ENCODE results near the gene SFMBT2.
A peak's percentile ranks its signal among the peaks of the same experiment; 100 is the strongest.

SFMBT2 gene

GRCh38 chr10:7441403-7442147 lies 30.7 kb upstream of the SFMBT2 start:
- Histone ChIP-seq H3K27me3 (ENCODE audit: control insufficient read depth in 5 of 5, insufficient read depth in 4 of 5, low read length in 5 of 5) (peaks cover 2 to 30% (median 9%) of the 10 kb centered on the region in 5 donors), H3K9ac (ENCODE audit: low read length in 5 of 5) (no peak overlapping the region), H3K36me3 (ENCODE audit: control insufficient read depth in 5 of 5, insufficient read depth in 5 of 5, low read length in 5 of 5) (no peaks in the 10 kb centered on the region), H3K9me3 (ENCODE audit: control insufficient read depth in 5 of 5, low read length in 5 of 5) (no peaks in the 10 kb centered on the region), H3K4me3 (ENCODE audit: low read depth in 1 of 5, low read length in 5 of 5) (no peak overlapping the region), H3K4me1 (ENCODE audit: control insufficient read depth in 5 of 5, insufficient read depth in 5 of 5, low read length in 5 of 5) (peaks cover 3 to 24% (median 4%) of the 10 kb centered on the region in 5 donors), H3K27ac (ENCODE audit: low read depth, low read length) (no peak overlapping the region)

GRCh38 chr10:7439696-7440095 lies 28.9 kb upstream of the SFMBT2 start:
- Histone ChIP-seq H3K4me3 (ENCODE audit: low read depth in 1 of 5, low read length in 5 of 5) (no peak overlapping the region), H3K4me1 (ENCODE audit: control insufficient read depth in 5 of 5, insufficient read depth in 5 of 5, low read length in 5 of 5) (peaks cover 3 to 22% (median 4%) of the 10 kb centered on the region in 5 donors), H3K27me3 (ENCODE audit: control insufficient read depth in 5 of 5, insufficient read depth in 4 of 5, low read length in 5 of 5) (peaks cover 0 to 27% (median 9%) of the 10 kb centered on the region in 5 donors), H3K9me3 (ENCODE audit: control insufficient read depth in 5 of 5, low read length in 5 of 5) (no peaks in the 10 kb centered on the region), H3K36me3 (ENCODE audit: control insufficient read depth in 5 of 5, insufficient read depth in 5 of 5, low read length in 5 of 5) (no peaks in the 10 kb centered on the region), H3K27ac (ENCODE audit: low read depth, low read length) (no peak overlapping the region), H3K9ac (ENCODE audit: low read length in 5 of 5) (no peak overlapping the region)

GRCh38 chr10:7438196-7438986 lies 27.6 kb upstream of the SFMBT2 start:
- Histone ChIP-seq H3K9ac (ENCODE audit: low read length in 5 of 5) (no peak overlapping the region), H3K4me3 (ENCODE audit: low read depth in 1 of 5, low read length in 5 of 5) (peak overlapping the region in 1 of 5 donors; percentile 32), H3K4me1 (ENCODE audit: control insufficient read depth in 5 of 5, insufficient read depth in 5 of 5, low read length in 5 of 5) (peaks cover 3 to 20% (median 4%) of the 10 kb centered on the region in 5 donors), H3K27ac (ENCODE audit: low read depth, low read length) (no peak overlapping the region), H3K36me3 (ENCODE audit: control insufficient read depth in 5 of 5, insufficient read depth in 5 of 5, low read length in 5 of 5) (no peaks in the 10 kb centered on the region), H3K27me3 (ENCODE audit: control insufficient read depth in 5 of 5, insufficient read depth in 4 of 5, low read length in 5 of 5) (peaks cover 0 to 27% (median 9%) of the 10 kb centered on the region in 5 donors), H3K9me3 (ENCODE audit: control insufficient read depth in 5 of 5, low read length in 5 of 5) (no peaks in the 10 kb centered on the region)

- Histone ChIP-seq H3K9ac (ENCODE audit: low read length in 5 of 5) (no peak overlapping the region), H3K27me3 (ENCODE audit: control insufficient read depth in 5 of 5, insufficient read depth in 4 of 5, low read length in 5 of 5) (peaks cover 0 to 20% (median 7%) of the 10 kb centered on the region in 5 donors), H3K27ac (ENCODE audit: low read depth, low read length) (no peak overlapping the region), H3K4me3 (ENCODE audit: low read depth in 1 of 5, low read length in 5 of 5) (no peak overlapping the region), H3K36me3 (ENCODE audit: control insufficient read depth in 5 of 5, insufficient read depth in 5 of 5, low read length in 5 of 5) (no peaks in the 10 kb centered on the region), H3K9me3 (ENCODE audit: control insufficient read depth in 5 of 5, low read length in 5 of 5) (no peaks in the 10 kb centered on the region), H3K4me1 (ENCODE audit: control insufficient read depth in 5 of 5, insufficient read depth in 5 of 5, low read length in 5 of 5) (peaks cover 3 to 20% (median 4%) of the 10 kb centered on the region in 5 donors)
Measured at GRCh38 chr10:7436490-7437100, 25.8 kb upstream of the SFMBT2 start.

GRCh38 chr10:7435674-7436073 lies 24.8 kb upstream of the SFMBT2 start:
- peaks cover 3 to 20% (median 4%) of the 10 kb centered on the region in 5 donors for H3K4me1 ChIP-seq (ENCODE audit: control insufficient read depth in 5 of 5, insufficient read depth in 5 of 5, low read length in 5 of 5)

GRCh38 chr10:7434378-7434777 lies 23.5 kb upstream of the SFMBT2 start:
- Histone ChIP-seq H3K9ac (ENCODE audit: low read length in 5 of 5) (no peak overlapping the region), H3K4me1 (ENCODE audit: control insufficient read depth in 5 of 5, insufficient read depth in 5 of 5, low read length in 5 of 5) (peaks cover 3 to 20% (median 4%) of the 10 kb centered on the region in 5 donors), H3K27me3 (ENCODE audit: control insufficient read depth in 5 of 5, insufficient read depth in 4 of 5, low read length in 5 of 5) (peaks cover 0 to 11% (median 0%) of the 10 kb centered on the region in 5 donors), H3K4me3 (ENCODE audit: low read depth in 1 of 5, low read length in 5 of 5) (no peak overlapping the region), H3K9me3 (ENCODE audit: control insufficient read depth in 5 of 5, low read length in 5 of 5) (no peaks in the 10 kb centered on the region), H3K36me3 (ENCODE audit: control insufficient read depth in 5 of 5, insufficient read depth in 5 of 5, low read length in 5 of 5) (no peaks in the 10 kb centered on the region), H3K27ac (ENCODE audit: low read depth, low read length) (no peak overlapping the region)

More at GRCh38 chr10:7435674-7436073, 24.8 kb upstream of the SFMBT2 start:
- H3K9me3 ChIP-seq (ENCODE audit: control insufficient read depth in 5 of 5, low read length in 5 of 5), result no peaks in the 10 kb centered on the region
- H3K36me3 ChIP-seq (ENCODE audit: control insufficient read depth in 5 of 5, insufficient read depth in 5 of 5, low read length in 5 of 5), result no peaks in the 10 kb centered on the region
- peaks cover 0 to 17% (median 4%) of the 10 kb centered on the region in 5 donors for H3K27me3 ChIP-seq (ENCODE audit: control insufficient read depth in 5 of 5, insufficient read depth in 4 of 5, low read length in 5 of 5)
- no peak overlapping the region for H3K27ac ChIP-seq (ENCODE audit: low read depth, low read length)
- H3K9ac ChIP-seq (ENCODE audit: low read length in 5 of 5), result no peak overlapping the region
- H3K4me3 ChIP-seq (ENCODE audit: low read depth in 1 of 5, low read length in 5 of 5), result no peak overlapping the region

GRCh38 chr10:7433861-7434260 lies 23.0 kb upstream of the SFMBT2 start:
- no peak overlapping the region for H3K9ac ChIP-seq (ENCODE audit: low read length in 5 of 5)
- peaks cover 0 to 9% (median 0%) of the 10 kb centered on the region in 5 donors for H3K27me3 ChIP-seq (ENCODE audit: control insufficient read depth in 5 of 5, insufficient read depth in 4 of 5, low read length in 5 of 5)
- no peaks in the 10 kb centered on the region for H3K36me3 ChIP-seq (ENCODE audit: control insufficient read depth in 5 of 5, insufficient read depth in 5 of 5, low read length in 5 of 5)
- H3K27ac ChIP-seq (ENCODE audit: low read depth, low read length), result no peak overlapping the region
- peaks cover under 1 to 15% (median 4%) of the 10 kb centered on the region in 5 donors for H3K4me1 ChIP-seq (ENCODE audit: control insufficient read depth in 5 of 5, insufficient read depth in 5 of 5, low read length in 5 of 5)
- H3K4me3 ChIP-seq (ENCODE audit: low read depth in 1 of 5, low read length in 5 of 5), result no peak overlapping the region
- H3K9me3 ChIP-seq (ENCODE audit: control insufficient read depth in 5 of 5, low read length in 5 of 5), result no peaks in the 10 kb centered on the region

GRCh38 chr10:7432884-7433726 lies 22.3 kb upstream of the SFMBT2 start:
- Histone ChIP-seq H3K9me3 (ENCODE audit: control insufficient read depth in 5 of 5, low read length in 5 of 5) (no peaks in the 10 kb centered on the region), H3K27ac (ENCODE audit: low read depth, low read length) (no peak overlapping the region), H3K36me3 (ENCODE audit: control insufficient read depth in 5 of 5, insufficient read depth in 5 of 5, low read length in 5 of 5) (no peaks in the 10 kb centered on the region), H3K9ac (ENCODE audit: low read length in 5 of 5) (no peak overlapping the region), H3K27me3 (ENCODE audit: control insufficient read depth in 5 of 5, insufficient read depth in 4 of 5, low read length in 5 of 5) (peaks cover 0 to 6% (median 0%) of the 10 kb centered on the region in 5 donors), H3K4me3 (ENCODE audit: low read depth in 1 of 5, low read length in 5 of 5) (no peak overlapping the region), H3K4me1 (ENCODE audit: control insufficient read depth in 5 of 5, insufficient read depth in 5 of 5, low read length in 5 of 5) (peaks cover 0 to 8% (median 0%) of the 10 kb centered on the region in 5 donors)

GRCh38 chr10:7428673-7429350 lies 18.0 kb upstream of the SFMBT2 start:
- no peak overlapping the region for H3K4me3 ChIP-seq (ENCODE audit: low read depth in 1 of 5, low read length in 5 of 5)
- H3K9ac ChIP-seq (ENCODE audit: low read length in 5 of 5), result no peak overlapping the region
- H3K9me3 ChIP-seq (ENCODE audit: control insufficient read depth in 5 of 5, low read length in 5 of 5), result no peaks in the 10 kb centered on the region
- H3K27ac ChIP-seq (ENCODE audit: low read depth, low read length), result no peak overlapping the region
- no peaks in the 10 kb centered on the region for H3K36me3 ChIP-seq (ENCODE audit: control insufficient read depth in 5 of 5, insufficient read depth in 5 of 5, low read length in 5 of 5)
- no peaks in the 10 kb centered on the region for H3K4me1 ChIP-seq (ENCODE audit: control insufficient read depth in 5 of 5, insufficient read depth in 5 of 5, low read length in 5 of 5)
- peaks cover 0 to 5% (median 3%) of the 10 kb centered on the region in 5 donors for H3K27me3 ChIP-seq (ENCODE audit: control insufficient read depth in 5 of 5, insufficient read depth in 4 of 5, low read length in 5 of 5)
